GM19452 (cell line): Measurements from ENCODE around the gene NECTIN4.
"Not testable (repeated sequence)": the region's sequence is repeated elsewhere in the genome, so short reads cannot be mapped to it uniquely, and the experiment has no call there.

ENCODE experiments used
- ATAC-seq: cut with Tn5 transposase; IDR thresholded peaks from one replicate; pipeline ENCODE4 v1.9.1; 2021; ENCODE audit not compliant: unreplicated experiment

NECTIN4 gene

DNA sequence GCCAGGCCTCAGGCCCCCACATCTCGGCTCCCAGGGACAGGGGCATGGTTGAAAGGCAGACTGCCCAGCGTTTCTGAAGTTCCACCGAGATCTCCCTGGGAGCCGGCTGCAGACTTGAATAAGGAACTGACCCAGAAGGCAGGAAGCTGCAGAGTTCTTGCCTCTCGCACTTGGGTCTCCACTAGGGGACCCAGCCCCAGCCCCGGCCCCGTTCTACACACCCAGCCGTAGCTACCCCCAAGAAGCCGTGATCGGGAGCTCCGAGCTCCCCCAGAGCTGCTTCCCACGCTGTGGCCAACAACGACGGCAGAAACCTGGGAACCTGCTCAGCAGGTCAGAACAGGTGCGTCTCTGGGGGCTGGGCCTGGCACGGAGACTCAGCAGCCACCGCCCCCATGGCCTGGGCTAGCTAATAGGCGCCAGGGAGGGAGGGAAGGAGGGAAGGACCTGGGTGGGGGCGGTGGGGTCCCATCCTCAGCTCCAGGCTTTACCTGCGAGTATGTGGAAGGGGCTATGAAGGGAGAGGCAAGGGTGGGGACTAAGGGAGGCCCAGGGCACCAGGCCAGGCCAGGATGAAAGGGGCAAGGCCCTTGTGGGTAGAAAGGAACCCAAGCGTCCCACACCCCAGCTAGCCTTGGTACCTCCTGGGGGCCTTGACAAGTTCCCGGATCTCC lies at the start of gene NECTIN4:
Gene NECTIN4, minus strand, starts transcription at position 308 of the 674 bp plus-strand sequence. Its CDS starts 262 bp downstream, at position 46.
- no peak for ATAC-seq

DNA sequence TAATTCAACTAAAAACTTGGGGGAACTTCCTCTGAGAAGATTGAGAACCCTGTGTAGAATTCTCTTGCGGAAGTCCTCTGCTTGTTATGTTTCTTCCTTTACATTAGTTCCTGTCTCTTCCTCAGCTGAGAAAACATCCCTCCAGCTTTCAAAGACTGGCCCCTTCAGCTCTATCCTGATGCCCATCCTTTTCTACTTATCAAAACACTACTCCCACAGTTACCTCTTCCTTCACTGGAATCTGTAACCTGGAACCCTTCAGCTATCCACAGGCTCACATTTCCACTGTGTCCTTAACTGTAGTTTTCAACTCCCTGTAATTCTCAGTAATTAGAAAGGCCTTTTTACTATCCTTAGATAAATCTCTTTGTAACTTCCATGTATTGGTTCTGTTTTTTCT lies 49.1 kb upstream of the NECTIN4 start:
- ATAC-seq, result no peak

DNA sequence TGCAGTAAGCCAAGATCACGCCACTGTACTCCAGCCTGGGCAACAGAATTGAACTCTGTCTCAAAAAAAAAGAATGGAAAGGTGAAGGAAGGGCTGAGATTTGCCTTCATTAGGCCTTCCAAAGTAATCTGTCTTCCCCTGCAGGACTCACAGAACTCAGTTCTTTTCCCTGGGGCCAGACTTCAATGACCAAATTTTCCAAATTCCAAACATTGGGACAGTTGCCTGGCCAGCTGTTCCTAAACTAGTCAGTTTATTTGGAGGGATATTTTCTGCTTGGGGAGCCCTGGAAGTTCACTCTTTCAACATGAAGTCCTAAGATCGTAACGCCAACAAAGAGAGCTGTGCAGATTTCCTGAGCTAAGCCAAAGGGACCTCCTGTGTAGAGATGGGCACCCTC lies 48.5 kb upstream of the NECTIN4 start:
- no peak for ATAC-seq

DNA sequence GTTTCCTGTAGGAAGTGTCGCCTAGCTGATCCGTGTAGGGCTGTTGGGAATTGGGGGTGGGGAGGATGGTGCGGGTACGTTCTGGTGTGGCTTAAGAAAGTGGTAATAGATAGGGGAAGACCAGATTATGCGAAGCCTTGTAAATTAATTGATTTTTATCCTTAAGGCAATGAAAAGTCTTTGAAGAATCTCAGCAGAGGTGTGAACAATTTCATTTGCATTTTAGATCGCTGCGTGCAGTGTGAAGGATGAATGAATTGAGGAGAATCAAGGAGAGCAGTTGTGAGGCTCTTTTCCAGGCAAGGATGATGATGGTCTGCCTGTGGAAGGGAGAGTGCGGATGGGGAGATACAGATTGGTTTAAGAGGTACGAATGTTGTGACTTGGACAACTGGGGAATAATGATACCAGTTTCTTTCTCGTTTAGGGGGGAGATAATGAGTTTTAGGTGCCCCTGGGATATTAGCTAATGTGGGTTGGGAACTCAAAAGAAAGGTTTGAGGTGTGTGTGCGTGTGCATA lies 43.9 kb upstream of the NECTIN4 start:
- no peak for ATAC-seq

DNA sequence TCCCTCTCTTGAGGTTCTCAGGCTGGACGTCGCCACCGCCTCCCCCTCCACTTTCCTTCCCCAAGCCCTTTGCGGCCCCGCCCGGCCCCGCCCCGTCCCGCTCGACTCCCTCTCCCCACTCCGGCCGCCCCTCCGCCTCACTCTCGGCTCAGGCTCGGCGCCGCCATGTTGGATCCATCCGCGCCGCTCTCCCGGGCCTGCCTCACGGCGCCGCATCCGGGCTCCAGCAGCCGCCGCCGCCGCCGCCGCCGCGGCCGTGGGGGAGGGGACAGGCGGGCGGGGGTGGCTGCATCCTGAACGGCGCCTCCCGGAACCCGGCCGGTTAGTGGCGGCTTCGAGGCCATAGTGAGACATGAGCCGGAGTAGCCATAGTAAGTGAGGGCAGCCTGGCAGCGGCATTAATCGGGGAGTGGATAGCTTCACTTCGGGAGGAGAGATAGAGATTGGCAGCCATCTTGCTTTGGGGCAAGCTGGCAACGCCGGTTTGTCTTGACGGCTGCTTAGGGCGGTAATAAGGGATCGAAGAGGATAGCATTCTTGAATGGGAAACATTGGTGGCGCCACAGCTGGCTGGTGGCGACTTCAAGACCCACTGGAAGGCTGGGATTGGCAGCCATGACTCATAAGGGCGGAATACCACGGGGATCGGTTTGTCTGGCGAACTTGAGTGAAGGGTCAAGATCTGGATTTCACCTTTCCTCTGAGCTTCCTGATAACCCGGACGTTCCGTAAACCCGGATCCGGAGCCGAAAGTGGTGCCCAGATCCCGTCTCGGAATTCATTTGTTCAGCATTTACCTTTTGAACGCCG lies 43.3 kb upstream of the NECTIN4 start, which contains the start of gene DEDD:
Gene DEDD, minus strand, starts transcription at position 258 of the 810 bp plus-strand sequence. CDS start 8,205 bp downstream, outside the sequence.
- peak; percentile 91 for ATAC-seq

DNA sequence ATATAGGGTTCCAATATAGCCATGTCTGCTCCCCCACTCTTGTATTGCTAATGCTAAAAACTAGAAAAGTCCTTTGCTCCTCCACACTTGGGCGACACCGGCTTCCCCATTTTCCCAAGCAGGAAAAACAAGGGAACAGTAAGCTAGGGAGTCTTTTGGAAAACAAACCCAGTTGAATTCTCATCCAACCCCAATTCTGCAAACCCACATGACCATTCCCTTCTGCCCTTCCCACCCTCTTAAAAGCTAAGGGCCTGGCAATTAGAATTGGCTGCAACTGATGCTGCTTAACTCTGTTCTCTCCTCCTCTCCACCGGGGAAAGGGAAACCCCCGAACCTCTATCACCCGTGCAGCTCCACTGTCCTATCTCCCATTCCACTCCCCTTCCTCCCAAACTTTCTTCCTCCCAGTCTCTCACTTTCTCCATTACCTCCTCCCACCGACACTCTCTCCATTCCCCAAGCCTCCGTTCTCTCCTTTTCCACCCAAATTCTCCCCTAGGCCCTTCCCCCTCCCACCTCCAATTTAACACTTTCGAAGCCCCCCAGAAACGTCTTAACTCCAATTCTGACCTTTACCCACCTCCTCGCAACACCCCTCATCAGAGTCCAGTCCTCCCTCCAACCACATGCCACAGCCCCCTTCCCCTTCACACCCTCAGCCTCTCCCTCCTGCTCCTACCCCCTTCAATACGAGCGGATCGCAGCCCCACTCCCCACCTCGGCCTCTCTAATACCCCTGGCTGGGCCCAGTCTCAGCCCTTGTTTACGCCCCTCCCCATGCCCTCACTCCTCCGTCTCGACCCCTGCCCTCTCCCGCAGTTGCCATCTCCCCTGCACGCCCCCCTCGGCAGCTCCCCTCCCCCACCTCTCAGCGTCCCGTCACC lies 42.4 kb upstream of the NECTIN4 start:
- ATAC-seq, result no peak

DNA sequence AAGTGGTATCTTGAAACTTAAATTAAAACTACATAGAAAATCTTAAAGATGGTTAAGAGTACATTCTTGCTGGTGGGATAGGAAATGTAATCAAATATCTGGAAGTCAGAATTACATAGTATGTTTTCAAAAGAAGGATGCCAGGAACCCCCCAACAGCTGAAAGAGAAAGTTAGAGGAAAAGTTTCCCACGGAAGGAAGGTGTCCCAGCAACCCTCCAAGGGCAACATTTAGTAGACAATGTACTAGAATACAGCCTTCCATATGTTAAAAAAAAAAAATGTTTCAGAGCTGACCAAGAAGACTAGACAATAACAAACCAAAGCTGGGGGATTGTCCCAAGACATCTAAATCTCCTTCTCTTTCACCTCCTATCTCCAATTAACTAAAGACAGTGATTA lies 40.9 kb upstream of the NECTIN4 start:
- no peak for ATAC-seq

DNA sequence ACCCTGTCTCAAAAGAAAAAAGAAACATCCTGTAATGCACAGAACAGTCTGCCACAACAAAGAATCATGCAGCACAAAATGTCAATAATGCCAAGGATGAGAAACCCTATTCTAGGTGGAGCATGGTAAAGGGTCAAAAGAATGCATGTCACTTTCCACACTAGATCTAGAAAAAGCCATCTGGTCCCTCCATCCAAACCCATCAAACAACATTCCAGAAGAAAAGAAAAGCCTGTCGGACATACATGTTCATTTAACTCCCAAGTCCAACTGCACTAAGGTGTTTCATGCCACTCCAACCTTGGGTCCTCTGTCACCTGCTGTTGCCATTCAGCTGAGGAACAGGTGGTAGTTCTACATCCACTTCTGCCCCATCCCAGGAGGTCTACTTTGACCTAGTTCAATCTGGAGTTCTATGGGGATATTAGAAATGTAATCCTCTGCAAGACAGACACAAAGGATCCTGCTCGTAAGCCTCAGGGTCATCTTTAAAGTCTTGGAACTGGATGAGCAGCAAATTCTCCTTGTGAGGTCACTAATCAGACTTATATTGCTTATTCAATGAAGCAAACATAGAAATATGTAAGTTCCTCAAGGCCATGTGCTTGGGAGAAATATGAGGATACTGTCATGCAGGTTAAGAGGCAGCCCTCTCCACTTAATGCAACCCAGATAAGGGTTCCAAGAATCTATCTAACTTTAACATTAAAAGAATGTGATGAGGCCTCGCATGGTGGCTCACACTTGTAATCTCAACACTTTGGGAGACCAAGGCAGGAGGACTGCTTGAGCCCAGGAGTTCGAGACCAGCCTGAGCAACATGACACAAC lies 39.4 kb upstream of the NECTIN4 start:
- ATAC-seq, result no peak

DNA sequence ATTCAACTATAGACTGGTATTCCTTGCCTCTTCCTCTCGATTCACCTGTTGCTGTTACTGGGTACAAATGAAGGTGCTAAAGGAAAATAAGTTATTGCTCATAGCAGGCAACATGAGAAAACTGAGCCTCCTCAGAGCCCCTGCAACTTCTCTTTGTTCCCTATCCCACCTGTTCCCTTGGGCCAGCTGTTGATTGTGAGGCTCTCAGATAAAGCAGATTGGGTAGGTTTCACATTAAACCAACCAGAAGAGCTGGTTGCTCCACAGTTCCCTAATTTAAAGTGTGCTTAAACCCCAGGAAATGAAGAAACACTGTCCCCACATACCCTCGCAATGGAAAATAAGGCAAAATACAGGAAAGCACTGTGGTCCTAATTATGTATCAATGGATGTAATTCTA lies 38.3 kb upstream of the NECTIN4 start:
- ATAC-seq, result no peak

DNA sequence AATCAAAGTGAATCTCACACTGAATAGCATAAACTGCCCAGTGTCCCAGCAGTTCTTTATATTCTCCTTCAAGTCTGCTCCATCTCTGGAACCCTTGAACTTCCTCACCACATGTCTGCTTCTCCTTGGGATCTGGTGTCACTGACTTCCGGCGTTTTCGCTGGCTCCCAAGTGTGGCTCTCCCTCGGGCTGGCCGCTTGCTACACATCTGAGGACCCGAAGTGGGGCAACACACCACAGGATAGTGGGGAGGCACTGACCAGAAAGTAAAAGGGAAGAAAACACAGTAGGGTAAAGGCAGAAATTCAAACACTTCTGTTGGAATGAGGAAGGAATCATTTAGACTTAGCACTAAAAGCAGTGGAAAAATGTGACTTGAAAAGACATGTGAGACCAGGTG lies 33.6 kb upstream of the NECTIN4 start:
- ATAC-seq, result no peak

DNA sequence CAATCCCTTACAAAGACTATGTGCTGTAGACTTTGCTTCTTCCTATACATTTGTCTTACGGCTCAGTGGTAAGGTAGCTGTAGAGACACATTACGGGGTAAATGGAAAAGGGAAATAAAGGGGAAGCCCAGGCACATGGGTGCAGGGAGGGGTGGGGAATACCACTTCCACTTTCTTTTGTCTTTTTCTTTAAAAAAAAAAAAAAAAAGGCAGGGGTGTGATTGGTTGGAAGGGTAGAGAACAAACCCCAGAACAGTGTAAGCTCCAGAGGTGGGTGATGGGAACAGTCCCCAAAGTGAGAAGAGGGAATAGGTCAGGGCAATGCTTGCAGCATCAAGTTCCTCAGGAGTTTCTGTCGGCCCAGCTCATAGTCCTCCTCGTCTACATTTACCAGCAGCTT lies 32.5 kb upstream of the NECTIN4 start:
- no peak for ATAC-seq

DNA sequence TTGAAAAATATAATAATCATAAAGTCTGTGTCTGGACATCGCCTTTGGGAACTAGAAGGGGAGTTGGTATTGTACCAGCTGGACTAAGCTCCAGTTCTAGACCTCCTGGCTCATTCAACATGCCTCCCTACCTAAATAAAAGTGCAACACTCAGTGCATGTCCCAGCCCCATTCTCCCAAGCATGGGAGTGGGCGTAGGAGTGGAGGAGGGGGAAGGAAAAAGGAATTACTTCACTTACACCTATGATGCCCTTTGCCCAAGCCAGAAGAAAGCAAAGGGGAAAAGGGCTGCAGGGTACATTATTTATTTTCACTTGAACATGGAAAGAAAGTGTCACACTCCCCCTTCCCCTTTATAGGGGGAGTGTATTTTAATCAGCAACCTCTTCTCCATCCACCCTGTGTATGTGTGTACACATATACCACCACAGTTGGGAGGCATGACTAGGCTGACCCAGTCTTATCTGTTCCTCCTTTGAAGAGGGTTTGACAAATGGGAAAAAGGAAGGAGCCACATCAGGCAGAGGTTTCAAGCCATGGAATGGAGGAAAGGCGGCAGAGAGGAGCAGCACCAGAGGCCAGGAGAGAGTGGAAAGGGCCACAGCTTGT lies 31.8 kb upstream of the NECTIN4 start:
- no peak for ATAC-seq

DNA sequence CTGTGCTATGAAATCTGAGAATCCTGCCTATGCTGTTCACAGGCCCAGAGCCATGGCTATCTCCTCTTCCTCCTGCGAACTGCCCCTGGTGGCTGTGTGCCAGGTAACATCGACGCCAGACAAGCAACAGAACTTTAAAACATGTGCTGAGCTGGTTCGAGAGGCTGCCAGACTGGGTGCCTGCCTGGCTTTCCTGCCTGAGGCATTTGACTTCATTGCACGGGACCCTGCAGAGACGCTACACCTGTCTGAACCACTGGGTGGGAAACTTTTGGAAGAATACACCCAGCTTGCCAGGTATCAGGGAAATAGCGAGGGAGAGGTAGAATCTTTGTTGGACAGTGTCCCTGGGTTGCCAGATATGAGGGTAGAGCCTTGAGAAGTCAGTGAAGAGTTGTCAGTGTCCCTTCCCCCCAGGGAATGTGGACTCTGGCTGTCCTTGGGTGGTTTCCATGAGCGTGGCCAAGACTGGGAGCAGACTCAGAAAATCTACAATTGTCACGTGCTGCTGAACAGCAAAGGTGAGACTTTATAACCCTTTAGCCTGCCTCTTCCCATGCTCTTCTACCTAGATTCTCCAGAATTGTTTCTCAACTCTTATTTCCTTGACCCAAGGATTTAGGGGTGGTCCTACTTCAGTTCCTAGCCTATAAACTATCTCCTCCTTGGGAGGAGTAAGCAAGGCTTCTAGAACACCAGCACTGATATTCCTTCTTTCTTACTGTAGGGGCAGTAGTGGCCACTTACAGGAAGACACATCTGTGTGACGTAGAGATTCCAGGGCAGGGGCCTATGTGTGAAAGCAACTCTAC lies 29.9 kb upstream of the NECTIN4 start:
- ATAC-seq, result peak; percentile 42

DNA sequence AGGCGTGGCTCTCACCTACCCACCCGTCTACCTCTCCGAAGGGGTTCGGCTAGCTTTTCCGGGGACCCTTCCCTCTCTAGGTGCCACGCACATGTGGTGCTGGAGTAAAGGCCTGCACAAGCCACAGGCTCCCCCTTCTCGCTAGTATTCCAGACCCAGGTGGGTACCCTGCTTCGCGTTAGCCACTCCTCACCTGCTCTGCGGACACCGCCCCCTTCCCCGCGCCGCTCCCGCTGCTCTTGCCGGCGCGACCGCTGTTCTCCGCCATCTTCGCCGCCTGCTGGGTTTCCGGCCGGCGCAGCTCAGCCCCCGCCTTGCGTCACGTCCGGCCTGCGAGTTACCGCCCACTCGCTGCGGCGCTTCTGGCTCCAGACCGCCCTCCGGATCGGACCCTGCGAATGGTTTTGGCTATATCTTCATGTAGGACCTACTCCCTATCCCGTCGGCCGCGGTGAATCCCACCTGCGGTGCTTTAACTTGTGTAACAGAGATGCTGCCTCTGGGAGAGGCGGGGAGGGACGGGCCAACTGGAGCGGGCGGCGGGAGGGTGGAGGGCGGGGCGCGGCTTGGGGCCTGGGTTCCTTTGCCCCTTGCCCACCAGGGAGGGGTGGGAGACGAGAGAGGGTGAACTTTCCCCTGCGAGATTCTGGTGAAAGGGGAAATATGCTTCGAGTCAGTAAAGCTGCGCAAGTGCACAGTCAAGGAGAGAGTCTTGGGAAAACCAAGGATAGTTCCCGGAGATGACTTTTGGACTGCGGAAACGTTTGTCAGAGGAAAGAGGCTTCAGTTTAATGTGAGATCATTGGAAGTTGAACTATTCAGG lies 28.6 kb upstream of the NECTIN4 start, which contains the start of the genes NIT1 and PFDN2:
Gene NIT1, plus strand, starts transcription at position 347 of the 823 bp plus-strand sequence. Its CDS starts 72 bp downstream, at position 419.
Gene PFDN2, minus strand, starts transcription at position 279 of the 823 bp plus-strand sequence. Its CDS starts 11 bp downstream, at position 268.
- ATAC-seq, result peak; percentile 79

DNA sequence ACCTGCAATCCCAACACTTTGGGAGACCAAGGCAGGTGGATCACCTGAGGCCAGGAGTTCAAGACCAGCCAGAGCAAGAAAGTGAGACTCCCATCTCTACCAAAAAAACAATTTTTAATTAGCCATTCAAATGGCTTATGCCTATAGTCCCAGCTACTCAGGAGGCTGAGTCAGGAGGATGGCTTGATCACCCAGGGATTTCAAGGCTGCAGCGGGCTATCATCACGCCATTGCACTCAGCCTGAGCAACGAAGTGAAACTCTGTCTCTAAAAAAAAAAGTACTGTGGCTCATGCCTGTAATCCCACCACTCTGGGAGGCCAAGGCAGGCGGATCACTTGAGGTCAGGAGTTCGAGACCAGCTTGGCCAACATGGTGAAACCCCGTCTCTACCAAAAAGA lies 26.6 kb upstream of the NECTIN4 start:
- not testable (repeated sequence) for ATAC-seq

DNA sequence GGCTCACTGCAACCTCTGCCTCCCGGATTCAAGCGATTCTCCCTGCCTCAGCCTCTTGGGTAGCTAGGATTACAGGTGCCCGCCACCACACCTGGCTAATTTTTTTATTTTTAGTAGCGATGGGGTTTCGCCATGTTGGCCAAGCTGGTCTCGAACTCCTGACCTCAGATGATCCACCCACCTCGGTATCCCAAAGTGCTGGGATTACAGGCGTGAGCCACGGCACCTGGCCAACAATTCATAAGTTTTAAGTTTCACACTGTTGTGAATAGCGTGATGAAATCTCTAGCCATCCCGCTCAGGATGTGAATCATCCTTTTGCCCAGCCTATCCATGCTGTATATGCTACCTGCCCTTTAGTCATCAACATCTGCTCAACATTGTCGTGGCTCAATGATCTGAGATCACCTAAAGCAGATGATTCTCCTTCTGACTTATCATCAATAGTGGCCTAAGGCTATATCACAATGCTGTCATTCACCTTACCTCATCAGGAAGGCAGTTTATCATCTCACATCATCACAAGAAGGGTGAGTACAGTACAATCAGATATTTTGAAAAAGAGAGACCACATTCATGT lies 25.9 kb upstream of the NECTIN4 start:
- ATAC-seq, result no peak

DNA sequence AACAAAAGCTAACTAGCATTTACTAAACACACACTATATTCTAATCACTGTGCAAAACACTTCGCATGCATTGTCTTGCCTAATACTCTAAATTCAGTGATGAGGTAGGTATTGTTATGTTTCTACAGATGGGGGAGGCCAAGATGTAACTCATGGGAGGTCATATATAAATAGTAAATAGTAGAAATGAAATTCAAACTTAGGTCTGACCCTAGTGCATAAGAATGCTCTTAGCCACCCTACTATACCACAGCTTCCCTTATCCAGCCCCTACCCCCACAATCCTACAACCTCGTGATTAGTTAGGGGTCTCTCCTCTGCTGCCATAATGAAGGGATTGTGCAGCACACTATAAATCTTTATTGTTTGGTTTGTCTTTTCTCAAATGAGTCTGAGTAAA lies 25.2 kb upstream of the NECTIN4 start:
- no peak for ATAC-seq
